HG03432 (cell line): Measurements from ENCODE around the gene SRSF2.
"Not testable (repeated sequence)": the region's sequence is repeated elsewhere in the genome, so short reads cannot be mapped to it uniquely, and the experiment has no call there.

ENCODE experiments used
- ATAC-seq: cut with Tn5 transposase; IDR thresholded peaks from one replicate; pipeline ENCODE4 v1.9.1; 2021; ENCODE audit warnings: mild to moderate bottlenecking, moderate library complexity; ENCODE audit not compliant: unreplicated experiment

The SRSF2 gene, protein sequence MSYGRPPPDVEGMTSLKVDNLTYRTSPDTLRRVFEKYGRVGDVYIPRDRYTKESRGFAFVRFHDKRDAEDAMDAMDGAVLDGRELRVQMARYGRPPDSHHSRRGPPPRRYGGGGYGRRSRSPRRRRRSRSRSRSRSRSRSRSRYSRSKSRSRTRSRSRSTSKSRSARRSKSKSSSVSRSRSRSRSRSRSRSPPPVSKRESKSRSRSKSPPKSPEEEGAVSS

DNA sequence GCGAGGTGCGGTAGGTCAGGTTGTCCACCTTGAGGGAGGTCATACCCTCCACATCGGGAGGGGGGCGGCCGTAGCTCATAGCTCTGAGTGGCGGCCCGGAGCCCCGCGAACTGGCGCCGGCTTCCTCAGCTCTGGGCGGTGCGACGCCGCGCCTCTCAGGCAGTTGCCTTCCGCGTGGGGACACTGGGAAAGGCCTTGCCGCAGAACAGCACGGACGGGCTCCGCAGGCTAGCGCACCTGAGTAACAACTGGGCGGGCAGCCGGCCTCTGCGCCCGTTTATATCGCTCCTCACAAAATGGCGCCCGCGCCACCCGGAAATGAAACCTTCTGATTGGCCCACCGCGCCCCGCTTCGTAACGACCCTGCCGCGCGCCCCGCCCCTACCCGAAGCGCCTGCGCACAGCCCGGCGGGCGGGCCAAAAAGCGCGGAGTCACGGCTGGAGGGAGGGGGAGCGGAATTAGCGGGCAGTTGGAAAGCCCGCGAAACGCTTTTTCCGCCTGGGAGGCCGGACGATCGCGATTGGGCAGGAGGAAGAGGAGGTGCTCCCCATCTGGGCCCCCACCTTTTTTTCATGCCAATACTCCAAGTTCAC, at the start of gene SRSF2:
Gene SRSF2 (minus strand): TSS at position 250 of the 594 bp plus-strand sequence. CDS start 171 bp downstream, at position 79.
- ATAC-seq, result peak; percentile 73

GRCh38 chr17:76784926-76785325, 47.8 kb upstream of the SRSF2 start:
- ATAC-seq, result no peak

- no peak for ATAC-seq
Observed at GRCh38 chr17:76783146-76783545, 46.0 kb upstream of the SRSF2 start.

DNA sequence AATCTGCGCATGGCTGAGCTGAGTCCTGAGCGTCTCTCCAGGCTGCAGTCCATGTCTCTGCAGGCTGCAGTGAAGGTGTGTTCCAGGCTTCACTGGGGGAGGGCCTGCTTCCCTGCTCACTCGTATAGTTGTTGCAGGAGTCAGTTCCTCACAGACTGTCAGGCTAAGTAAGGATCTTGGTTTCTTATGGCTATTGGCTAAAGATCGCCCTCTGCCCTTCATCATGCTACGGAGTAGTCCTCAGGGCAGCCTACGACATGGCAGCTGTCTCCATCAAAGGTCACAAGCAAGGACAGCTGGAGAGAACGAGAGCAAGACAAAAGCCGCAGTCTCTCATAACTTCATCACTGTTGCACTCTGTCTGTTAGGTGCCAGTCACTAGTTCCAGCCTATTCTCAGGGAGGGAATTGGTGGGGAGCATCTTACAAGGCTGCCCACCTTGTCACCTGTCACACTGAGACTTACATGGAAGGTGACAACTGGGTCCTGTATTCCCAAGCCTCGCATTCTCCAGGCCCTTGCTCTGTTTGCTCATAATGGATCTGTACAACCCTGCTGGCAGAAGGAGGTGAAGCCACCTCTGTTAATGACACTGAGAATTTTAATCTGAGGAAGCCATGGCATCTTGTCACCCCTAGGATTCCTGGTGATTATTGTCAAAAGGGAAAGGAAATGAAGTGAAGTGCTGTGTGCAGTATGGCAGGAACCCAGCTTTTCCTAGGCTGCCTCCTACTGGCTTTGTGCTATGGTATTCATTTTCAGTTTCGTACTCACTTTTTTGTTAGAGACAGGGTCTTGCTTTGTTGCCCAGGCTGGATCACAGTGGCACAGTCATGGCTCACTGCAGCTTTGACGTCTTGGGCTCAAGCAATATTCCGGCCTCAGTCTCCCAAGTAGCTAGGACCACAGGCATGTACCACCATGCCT, 44.2 kb upstream of the SRSF2 start:
- ATAC-seq, result no peak

- no peak for ATAC-seq
Observed at GRCh38 chr17:76775021-76775600, 38.0 kb upstream of the SRSF2 start.

DNA sequence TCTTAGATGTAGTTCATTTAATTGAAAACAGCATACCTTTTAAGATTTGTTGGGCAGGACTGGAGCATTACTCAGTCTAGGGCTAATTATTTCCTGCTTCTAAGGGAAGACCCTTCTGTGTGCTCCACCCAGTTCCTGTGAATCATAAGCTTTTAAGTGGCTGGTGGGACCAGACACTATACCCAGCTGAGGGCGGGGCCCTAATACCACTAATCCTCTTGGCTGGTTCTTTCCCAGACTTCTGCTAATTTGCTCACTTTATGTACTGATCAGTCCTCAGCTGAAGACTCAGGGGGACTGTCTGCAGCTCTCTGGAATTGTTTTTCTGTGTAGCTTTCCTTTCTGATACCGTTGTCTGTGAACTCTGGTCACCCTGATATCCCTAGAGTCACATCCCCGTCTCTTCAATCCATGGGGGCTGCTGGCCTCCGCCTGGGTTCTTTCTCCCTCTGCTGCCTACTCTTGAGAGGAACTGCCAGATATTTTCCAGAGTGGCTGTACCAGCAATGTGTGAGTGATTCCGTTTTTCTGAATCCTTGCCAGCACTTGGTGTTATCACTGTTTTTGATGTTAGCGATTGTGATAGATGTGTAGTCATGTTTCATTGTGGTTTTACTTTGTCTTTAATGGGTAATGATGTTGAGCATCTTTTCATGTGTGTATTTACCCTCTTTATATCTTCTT, 35.9 kb upstream of the SRSF2 start:
- ATAC-seq, result no peak

- no peak for ATAC-seq
Observed at GRCh38 chr17:76758570-76758969, 21.4 kb upstream of the SRSF2 start.

GRCh38 chr17:76757256-76757655, 20.1 kb upstream of the SRSF2 start:
- no peak for ATAC-seq

DNA sequence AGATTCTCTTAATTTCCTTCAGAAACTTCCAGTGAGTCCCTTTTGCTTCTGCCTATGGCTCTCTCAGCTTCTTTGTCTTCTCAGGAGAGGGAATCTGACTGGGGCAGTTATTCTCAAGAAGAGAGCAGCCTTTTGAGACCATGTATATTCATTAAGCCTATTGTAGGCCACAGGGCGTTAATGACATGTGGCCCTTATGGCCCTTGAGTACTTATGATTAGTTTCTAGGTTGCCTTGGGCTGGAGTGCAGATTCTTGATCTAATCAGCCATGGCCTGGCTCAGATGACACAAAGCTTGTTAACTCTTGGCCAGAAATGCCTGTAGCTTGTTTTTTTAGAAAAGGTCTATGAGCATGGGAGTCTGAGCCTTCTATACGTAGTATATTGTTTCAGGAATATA, 18.2 kb upstream of the SRSF2 start:
- no peak for ATAC-seq

GRCh38 chr17:76753061-76753961, 16.2 kb upstream of the SRSF2 start:
- no peak for ATAC-seq

- no peak for ATAC-seq
Observed at GRCh38 chr17:76752006-76752405, 14.9 kb upstream of the SRSF2 start.

- ATAC-seq, result no peak
Observed at GRCh38 chr17:76751416-76751993, 14.4 kb upstream of the SRSF2 start.

- no peak for ATAC-seq
Observed at GRCh38 chr17:76748657-76749056, 11.5 kb upstream of the SRSF2 start.

DNA sequence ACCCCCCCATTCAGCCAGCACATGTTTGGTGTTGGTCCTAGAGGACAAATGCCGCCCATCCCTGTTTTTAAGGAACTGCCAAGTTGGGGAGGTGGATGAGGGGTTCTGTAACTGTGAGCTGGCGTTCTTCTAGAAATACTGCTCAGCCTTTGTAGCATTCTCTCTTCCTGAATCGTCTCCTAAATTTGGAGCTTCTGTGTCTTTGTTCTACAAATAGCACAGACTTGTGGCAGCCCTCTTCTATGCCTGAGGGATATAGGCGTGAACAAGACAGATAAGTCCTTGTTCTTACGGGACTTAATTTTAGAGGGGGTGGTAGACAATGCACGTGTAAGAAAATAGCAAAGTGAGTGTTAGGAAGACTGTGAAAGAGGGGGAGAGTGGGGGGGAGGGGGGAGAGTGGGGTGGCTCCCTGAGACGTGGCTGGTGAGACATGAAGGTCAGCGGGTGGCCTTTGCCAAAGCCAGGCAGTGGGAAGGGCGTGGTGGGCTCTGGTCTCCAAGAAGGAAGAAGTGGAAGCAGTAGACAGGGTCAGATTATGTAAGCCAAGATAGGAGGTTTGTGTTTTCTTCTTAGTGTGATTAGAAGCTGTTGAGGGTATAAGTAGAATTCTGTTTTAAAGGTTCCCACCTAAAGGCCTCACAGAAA, 10.7 kb upstream of the SRSF2 start:
- ATAC-seq, result no peak

DNA sequence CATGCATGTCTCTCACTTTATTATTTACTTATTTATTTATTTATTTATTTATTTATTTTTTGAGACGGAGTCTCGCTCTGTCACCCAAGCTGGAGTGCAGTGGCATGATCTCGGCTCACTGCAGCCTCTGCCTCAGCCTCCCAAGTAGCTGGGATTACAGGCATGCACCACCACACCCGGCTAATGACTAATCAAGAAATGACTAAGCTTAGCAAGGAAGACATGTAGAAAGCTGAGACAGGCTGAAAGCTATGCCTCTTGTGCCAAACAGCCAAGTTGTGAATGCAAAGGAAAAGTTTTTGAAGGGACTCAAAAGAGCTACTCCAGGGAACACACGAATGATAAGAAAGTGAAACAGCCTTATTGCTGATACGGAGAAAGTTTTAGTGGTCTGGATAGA, 8.7 kb upstream of the SRSF2 start:
- not testable (repeated sequence) for ATAC-seq

DNA sequence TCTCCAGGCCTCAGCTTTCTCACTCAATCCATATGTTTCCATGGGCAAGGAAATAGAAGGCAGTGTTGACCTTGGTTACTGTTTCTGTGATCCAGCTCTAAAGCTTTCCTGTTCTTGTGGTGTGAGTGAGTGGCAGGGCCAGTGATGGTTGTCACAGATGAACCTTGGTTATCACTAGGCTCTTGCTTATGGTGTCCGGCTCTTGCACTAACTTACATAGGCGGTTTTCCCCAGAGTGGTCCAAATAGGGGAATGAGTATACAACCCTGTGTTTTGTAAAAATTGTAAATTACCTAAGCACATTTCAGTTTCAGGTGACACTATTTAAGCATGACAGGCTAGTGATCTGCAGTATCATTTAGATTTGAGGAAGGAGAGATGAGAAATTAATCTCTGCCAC, 7.6 kb upstream of the SRSF2 start:
- ATAC-seq, result no peak

- no peak for ATAC-seq
Observed at GRCh38 chr17:76742958-76743357, 5.8 kb upstream of the SRSF2 start.

DNA sequence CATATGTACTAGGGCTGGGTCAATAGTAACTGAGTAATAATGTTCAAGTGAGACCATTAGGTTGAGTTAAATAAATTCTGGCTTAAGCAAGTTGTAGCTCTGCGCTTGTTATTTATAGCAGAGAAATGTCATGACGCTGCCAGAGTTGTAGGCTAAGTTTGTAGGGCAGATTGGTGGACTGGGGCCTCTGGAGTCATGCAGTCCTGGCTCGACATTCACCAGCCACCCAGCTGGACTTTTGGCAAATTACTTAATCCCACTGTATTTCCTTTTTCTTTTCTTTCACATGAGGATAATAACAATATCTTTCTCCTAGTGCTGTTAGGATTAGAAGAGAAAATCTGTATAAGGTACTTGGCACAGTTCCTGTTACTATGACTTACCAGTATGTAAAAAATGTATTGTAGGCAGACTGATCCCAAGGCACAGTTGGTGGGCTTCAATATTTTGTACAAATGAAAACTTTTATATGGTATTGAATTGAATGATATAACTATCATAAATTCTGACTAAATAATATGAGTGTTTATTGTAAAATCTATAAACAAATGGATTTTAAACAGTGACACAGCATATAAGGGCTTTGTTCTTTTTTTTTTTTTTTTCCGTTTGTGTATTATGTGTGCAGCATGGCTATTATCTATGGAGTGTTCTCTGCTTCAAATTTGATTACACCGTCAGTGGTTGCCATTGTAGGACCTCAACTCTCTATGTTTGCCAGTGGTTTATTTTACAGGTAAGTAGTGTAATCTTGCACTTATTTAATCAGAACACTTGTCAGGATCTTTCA, 3.4 kb upstream of the SRSF2 start:
- no peak for ATAC-seq
